Measurements from ENCODE around the gene ATOSB.

DNA sequence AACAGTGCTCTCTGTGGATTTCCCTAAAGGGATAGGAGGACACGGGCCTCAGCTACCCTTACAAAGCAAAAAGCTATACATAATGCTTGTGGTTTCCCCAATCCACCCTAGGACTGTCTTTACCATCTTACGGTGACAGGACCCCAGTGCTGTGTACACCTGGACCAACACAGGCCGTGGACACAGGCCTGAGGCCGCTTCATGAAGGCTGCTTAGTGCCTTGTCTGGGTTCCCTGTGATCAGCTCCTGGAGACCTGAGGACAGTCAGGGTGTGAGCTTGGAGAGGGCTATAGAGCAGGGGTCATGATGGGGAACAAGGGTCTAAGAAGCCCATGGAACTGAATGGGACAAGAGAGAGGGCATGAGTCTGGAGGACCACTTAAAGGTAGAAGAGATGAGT, 38.8 kb downstream of the ATOSB start:
- TF ChIP-seq, protein P1, sequence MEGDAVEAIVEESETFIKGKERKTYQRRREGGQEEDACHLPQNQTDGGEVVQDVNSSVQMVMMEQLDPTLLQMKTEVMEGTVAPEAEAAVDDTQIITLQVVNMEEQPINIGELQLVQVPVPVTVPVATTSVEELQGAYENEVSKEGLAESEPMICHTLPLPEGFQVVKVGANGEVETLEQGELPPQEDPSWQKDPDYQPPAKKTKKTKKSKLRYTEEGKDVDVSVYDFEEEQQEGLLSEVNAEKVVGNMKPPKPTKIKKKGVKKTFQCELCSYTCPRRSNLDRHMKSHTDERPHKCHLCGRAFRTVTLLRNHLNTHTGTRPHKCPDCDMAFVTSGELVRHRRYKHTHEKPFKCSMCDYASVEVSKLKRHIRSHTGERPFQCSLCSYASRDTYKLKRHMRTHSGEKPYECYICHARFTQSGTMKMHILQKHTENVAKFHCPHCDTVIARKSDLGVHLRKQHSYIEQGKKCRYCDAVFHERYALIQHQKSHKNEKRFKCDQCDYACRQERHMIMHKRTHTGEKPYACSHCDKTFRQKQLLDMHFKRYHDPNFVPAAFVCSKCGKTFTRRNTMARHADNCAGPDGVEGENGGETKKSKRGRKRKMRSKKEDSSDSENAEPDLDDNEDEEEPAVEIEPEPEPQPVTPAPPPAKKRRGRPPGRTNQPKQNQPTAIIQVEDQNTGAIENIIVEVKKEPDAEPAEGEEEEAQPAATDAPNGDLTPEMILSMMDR (IDR thresholded peaks at IDR 0.05) = no peak
- no peak for TF ChIP-seq POLR2AphosphoS5 (IDR thresholded peaks at IDR 0.05)
- TF ChIP-seq POLR2A (IDR thresholded peaks at IDR 0.05) = no peak
